PFSK-1 (cell line): Measurements from ENCODE around the gene FAM81A.

Source experiments
- FOXP2 ChIP-seq: optimal IDR thresholded peaks from 2 replicates; pipeline ENCODE3; 2011; ENCODE audit warnings: borderline replicate concordance, control low read depth, inconsistent platforms; ENCODE audit not compliant: insufficient read depth; ENCODE audit errors: extremely low read length, extremely low read depth
- POLR2AphosphoS5 ChIP-seq: IDR thresholded peaks from 2 replicates; pipeline ENCODE4 v1.6.1; 2012; ENCODE audit warnings: low read depth, mild to moderate bottlenecking, control low read depth, low read length, moderate library complexity
- REST ChIP-seq, 2 experiments: IDR thresholded peaks; 2 replicates each; pipeline versions ENCODE4 v1.6.1 to v1.8.0; 2011 to 2012; ENCODE audit warnings: low read depth in 2 of 2, low read length in 2 of 2, control low read depth in 1 of 2, inconsistent platforms in 1 of 2, mild to moderate bottlenecking in 1 of 2, moderate library complexity in 1 of 2; ENCODE audit not compliant: insufficient read depth in 1 of 2
- SIN3A ChIP-seq: IDR thresholded peaks from 2 replicates; pipeline ENCODE4 v1.6.1; 2012; ENCODE audit warnings: mild to moderate bottlenecking, low read length, moderate library complexity, borderline replicate concordance; ENCODE audit not compliant: insufficient read depth
- TAF1 ChIP-seq: IDR thresholded peaks from 2 replicates; pipeline ENCODE4 v1.6.1; 2012; ENCODE audit warnings: low read length, control low read depth, borderline replicate concordance; ENCODE audit not compliant: insufficient read depth

FAM81A gene

GRCh38 chr15:59420108-59420507 is 17.9 kb upstream of the FAM81A start:
- TF ChIP-seq POLR2AphosphoS5: no peak
- no peak for TF ChIP-seq FOXP2
- TF ChIP-seq REST (IDR thresholded peaks at IDR 0.05; ENCODE audit: insufficient read depth in 1 of 2, low read depth in 2 of 2, low read length in 2 of 2): no peak
- no peak for TF ChIP-seq TAF1
- TF ChIP-seq SIN3A: no peak

- TF ChIP-seq SIN3A: no peak
- TF ChIP-seq TAF1: no peak
- no peak for TF ChIP-seq POLR2AphosphoS5
- TF ChIP-seq FOXP2: no peak
- peak; percentile 68 to 90 for TF ChIP-seq REST (IDR thresholded peaks at IDR 0.05; ENCODE audit: insufficient read depth in 1 of 2, low read depth in 2 of 2, low read length in 2 of 2)
Observed at GRCh38 chr15:59420986-59421618, 16.9 kb upstream of the FAM81A start.

DNA sequence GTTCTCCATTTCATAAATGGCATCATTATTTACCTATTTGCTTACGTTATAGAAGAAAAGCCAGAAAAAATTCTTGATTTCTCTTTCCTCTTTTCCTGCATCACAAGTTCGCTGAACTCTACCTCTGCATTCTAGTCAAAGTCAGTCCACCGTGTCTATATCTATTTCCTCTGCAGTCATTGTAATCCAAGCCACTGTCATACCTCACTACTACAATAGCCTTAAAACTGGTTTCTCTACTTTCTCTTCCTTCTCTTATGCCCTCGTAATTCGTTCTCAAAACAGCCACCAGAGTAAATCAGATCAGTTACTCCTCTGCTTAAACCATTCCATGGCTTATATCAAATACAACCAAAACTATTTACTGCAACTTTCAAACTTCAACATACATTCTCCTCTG is 13.4 kb upstream of the FAM81A start:
- no peak for TF ChIP-seq TAF1

DNA sequence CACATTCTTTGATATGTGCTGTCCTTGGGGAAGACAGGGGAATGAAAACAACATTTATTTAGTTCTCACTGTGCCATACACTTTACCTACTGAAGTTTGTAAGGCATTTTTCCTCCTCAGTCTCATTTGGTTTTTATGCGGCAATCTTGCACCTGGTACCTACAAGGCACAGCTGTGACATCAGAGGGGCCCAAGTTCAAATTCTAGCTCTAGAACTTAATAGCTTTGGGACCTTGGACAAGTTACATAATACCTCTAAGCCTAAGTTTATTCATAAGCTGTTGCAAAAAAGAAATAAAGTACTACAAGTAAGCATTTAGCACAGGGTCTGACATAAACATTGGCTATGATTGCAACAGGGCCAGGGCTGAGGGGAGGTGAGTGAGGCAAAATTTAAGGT is 5.6 kb upstream of the FAM81A start:
- no peak for TF ChIP-seq SIN3A
- TF ChIP-seq POLR2AphosphoS5: no peak
- TF ChIP-seq TAF1: no peak
- TF ChIP-seq REST (IDR thresholded peaks at IDR 0.05; ENCODE audit: insufficient read depth in 1 of 2, low read depth in 2 of 2, low read length in 2 of 2): no peak
- TF ChIP-seq FOXP2: no peak

DNA sequence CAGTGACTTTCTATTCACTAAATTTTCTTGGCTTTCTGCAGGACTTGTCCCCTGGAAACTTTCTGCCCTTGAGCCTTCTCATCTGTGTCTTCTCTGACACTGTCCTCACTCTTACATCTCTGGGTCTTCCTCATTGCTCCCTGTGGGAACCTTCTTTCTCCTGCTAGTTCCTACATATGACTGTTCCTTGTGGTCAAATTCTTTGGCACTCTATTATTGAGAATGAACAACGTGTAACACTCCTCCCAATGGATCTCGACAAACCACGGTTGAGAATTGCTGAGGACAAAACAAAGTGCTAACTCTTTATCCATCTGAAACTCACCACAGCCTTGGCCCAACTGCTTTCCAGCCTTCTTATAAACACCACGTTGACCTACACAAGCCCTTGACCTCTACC is 3.5 kb upstream of the FAM81A start:
- TF ChIP-seq SIN3A (no peak), POLR2AphosphoS5 (no peak), FOXP2 (no peak), TAF1 (no peak), REST (IDR thresholded peaks at IDR 0.05; ENCODE audit: insufficient read depth in 1 of 2, low read depth in 2 of 2, low read length in 2 of 2) (no peak)
